ENCODE data around the gene NANS. TPM values are rescaled to one million over a fixed set of nuclear protein-coding genes. Genes with fewer than 3 reads are reported as not detected.

NANS gene
- polyA plus RNA-seq, 3 donors: 41.3 to 109 (median 95.9) TPM

GRCh38 chr9:98095401-98095800, 38.9 kb downstream of the NANS start:
- peaks cover 70 to 94% of the 10 kb centered on the region in 2 donors for H3K36me3 Mint-ChIP-seq
- Histone ChIP-seq H3K4me1 (ENCODE audit: control insufficient read depth in 1 of 2, insufficient read depth in 2 of 2, low read length in 2 of 2) (no peaks in the 10 kb centered on the region), H3K9me3 (replicated peaks in 1 of 2; ENCODE audit: control insufficient read depth in 1 of 2, insufficient read depth in 1 of 2, low read length in 2 of 2) (no peaks in the 10 kb centered on the region), H3K27ac (ENCODE audit: low read depth in 1 of 2, low read length in 2 of 2) (no peak overlapping the region), H4K20me1 (ENCODE audit: insufficient read depth, low read length) (peaks cover 15% of the 10 kb centered on the region), H3K27me3 (ENCODE audit: control insufficient read depth in 2 of 2, insufficient read depth in 2 of 2, low read length in 2 of 2) (no peaks in the 10 kb centered on the region), H3K36me3 (replicated peaks in 1 of 2; ENCODE audit: control insufficient read depth in 1 of 2, insufficient read depth in 2 of 2, low read length in 2 of 2) (peaks cover 74 to 89% of the 10 kb centered on the region in 2 donors), H3K4me2 (replicated peaks; ENCODE audit: extremely low read depth, low read length, poor library complexity, severe bottlenecking) (no peak overlapping the region), H3K4me3 (replicated peaks in 1 of 3; ENCODE audit: low read depth in 2 of 3, low read length in 3 of 3) (no peak overlapping the region), H2AFZ (ENCODE audit: insufficient read depth, low read depth, low read length, poor library complexity, severe bottlenecking) (no peak overlapping the region), H3K9ac (ENCODE audit: insufficient read depth, low read length, poor library complexity, severe bottlenecking) (no peak overlapping the region), H3K79me2 (ENCODE audit: insufficient read depth, low read length) (peaks cover 21% of the 10 kb centered on the region)
- H3K4me3 Mint-ChIP-seq: no peak overlapping the region
- H3K9me3 Mint-ChIP-seq: peaks cover 0 to 2% (median 0%) of the 10 kb centered on the region in 7 donors
- DNase-seq: no peak
- intact Hi-C loops (cut with micrococcal nuclease): no loop called here
- H3K27ac Mint-ChIP-seq: peak overlapping the region in 1 of 7 donors; percentile 74
- no peak for TF ChIP-seq CTCF (IDR thresholded peaks at IDR 0.05)
- 100% methylated on average over 3 of the region's 7 CpGs for WGBS (ENCODE audit: insufficient coverage)
- no peaks in the 10 kb centered on the region for H3K27me3 Mint-ChIP-seq (ENCODE audit: low read depth in 3 of 3)
- peaks cover 15% of the 10 kb centered on the region for H3K4me1 Mint-ChIP-seq

- Histone ChIP-seq H3K4me1 (ENCODE audit: control insufficient read depth in 1 of 2, insufficient read depth in 2 of 2, low read length in 2 of 2) (no peaks in the 10 kb centered on the region), H3K9me3 (replicated peaks in 1 of 2; ENCODE audit: control insufficient read depth in 1 of 2, insufficient read depth in 1 of 2, low read length in 2 of 2) (no peaks in the 10 kb centered on the region), H3K4me3 (replicated peaks in 1 of 3; ENCODE audit: low read depth in 2 of 3, low read length in 3 of 3) (no peak overlapping the region), H3K27me3 (ENCODE audit: control insufficient read depth in 2 of 2, insufficient read depth in 2 of 2, low read length in 2 of 2) (no peaks in the 10 kb centered on the region), H3K4me2 (replicated peaks; ENCODE audit: extremely low read depth, low read length, poor library complexity, severe bottlenecking) (no peak overlapping the region), H4K20me1 (ENCODE audit: insufficient read depth, low read length) (peaks cover 15% of the 10 kb centered on the region), H3K27ac (ENCODE audit: low read depth in 1 of 2, low read length in 2 of 2) (no peak overlapping the region), H3K36me3 (replicated peaks in 1 of 2; ENCODE audit: control insufficient read depth in 1 of 2, insufficient read depth in 2 of 2, low read length in 2 of 2) (peaks cover 70 to 82% of the 10 kb centered on the region in 2 donors), H2AFZ (ENCODE audit: insufficient read depth, low read depth, low read length, poor library complexity, severe bottlenecking) (no peak overlapping the region), H3K79me2 (ENCODE audit: insufficient read depth, low read length) (peaks cover 25% of the 10 kb centered on the region), H3K9ac (ENCODE audit: insufficient read depth, low read length, poor library complexity, severe bottlenecking) (no peak overlapping the region)
- peaks cover 67 to 91% of the 10 kb centered on the region in 2 donors for H3K36me3 Mint-ChIP-seq
- peaks cover 15% of the 10 kb centered on the region for H3K4me1 Mint-ChIP-seq
- H3K27me3 Mint-ChIP-seq (ENCODE audit: low read depth in 3 of 3): no peaks in the 10 kb centered on the region
- intact Hi-C loops (cut with micrococcal nuclease): no loop called here
- peaks cover 0 to 2% (median 0%) of the 10 kb centered on the region in 7 donors for H3K9me3 Mint-ChIP-seq
- 100% methylated on average over 1 of the region's 5 CpGs for WGBS (ENCODE audit: insufficient coverage)
- no peak for DNase-seq
- H3K4me3 Mint-ChIP-seq: no peak overlapping the region
- no peak for TF ChIP-seq CTCF (IDR thresholded peaks at IDR 0.05)
- peak overlapping the region in 4 of 7 donors; percentile 12 to 51 (median 32) for H3K27ac Mint-ChIP-seq
Observed at GRCh38 chr9:98096091-98096490, 39.6 kb downstream of the NANS start.

Measured in CD14-positive monocyte (primary cell).